ENCODE data around the gene SHLD3. TPM values are rescaled to one million over a fixed set of nuclear protein-coding genes. Genes with fewer than 3 reads are reported as not detected.
"Not testable (repeated sequence)": the region's sequence is repeated elsewhere in the genome, so short reads cannot be mapped to it uniquely, and the experiment has no call there.

Gene SHLD3
- 1 to 10 TPM; 3.2 to 3.9 (median 3.5) TPM for polyA plus RNA-seq (ENCODE audit: insufficient read length in 3 of 3)
- long read RNA-seq, donor 1, partial matches to known transcripts, result 0 of 4 reads
- long read RNA-seq, donor 1, other reads (novel, unspliced or antisense), result 0 of 4 reads
- long read RNA-seq, donor 2, partial matches to known transcripts, result 0 of 1 reads
- long read RNA-seq, donor 2, other reads (novel, unspliced or antisense), result 0 of 1 reads
- long read RNA-seq, donor 3, partial matches to known transcripts, result 0 of 3 reads
- long read RNA-seq, donor 3, other reads (novel, unspliced or antisense), result 0 of 3 reads
- long read RNA-seq, donor 4, result 0 reads
- long read RNA-seq, donor 5, result 0 reads
- long read RNA-seq, donor 6, partial matches to known transcripts, result 0 of 4 reads
- long read RNA-seq, donor 6, other reads (novel, unspliced or antisense), result 0 of 4 reads
- long read RNA-seq, donor 7, partial matches to known transcripts, result 0 of 1 reads
- long read RNA-seq, donor 7, other reads (novel, unspliced or antisense), result 0 of 1 reads
- long read RNA-seq, donor 8, result 0 reads
- long read RNA-seq, donor 9, partial matches to known transcripts, result 0 of 1 reads
- long read RNA-seq, donor 9, other reads (novel, unspliced or antisense), result 0 of 1 reads
- long read RNA-seq, donor 10, result 0 reads
- long read RNA-seq, donor 11, partial matches to known transcripts, result 0 of 2 reads
- long read RNA-seq, donor 11, other reads (novel, unspliced or antisense), result 0 of 2 reads
- long read RNA-seq, donor 12, partial matches to known transcripts, result 0 of 4 reads
- long read RNA-seq, donor 12, other reads (novel, unspliced or antisense), result 0 of 4 reads
- long read RNA-seq, donor 13, result 0 reads
- long read RNA-seq, donor 14, partial matches to known transcripts, result 0 of 2 reads
- long read RNA-seq, donor 14, other reads (novel, unspliced or antisense), result 0 of 2 reads
- long read RNA-seq, donor 15, partial matches to known transcripts, result 0 of 2 reads
- long read RNA-seq, donor 15, other reads (novel, unspliced or antisense), result 0 of 2 reads
- long read RNA-seq, donor 16, partial matches to known transcripts, result 0 of 4 reads
- long read RNA-seq, donor 16, other reads (novel, unspliced or antisense), result 0 of 4 reads

DNA sequence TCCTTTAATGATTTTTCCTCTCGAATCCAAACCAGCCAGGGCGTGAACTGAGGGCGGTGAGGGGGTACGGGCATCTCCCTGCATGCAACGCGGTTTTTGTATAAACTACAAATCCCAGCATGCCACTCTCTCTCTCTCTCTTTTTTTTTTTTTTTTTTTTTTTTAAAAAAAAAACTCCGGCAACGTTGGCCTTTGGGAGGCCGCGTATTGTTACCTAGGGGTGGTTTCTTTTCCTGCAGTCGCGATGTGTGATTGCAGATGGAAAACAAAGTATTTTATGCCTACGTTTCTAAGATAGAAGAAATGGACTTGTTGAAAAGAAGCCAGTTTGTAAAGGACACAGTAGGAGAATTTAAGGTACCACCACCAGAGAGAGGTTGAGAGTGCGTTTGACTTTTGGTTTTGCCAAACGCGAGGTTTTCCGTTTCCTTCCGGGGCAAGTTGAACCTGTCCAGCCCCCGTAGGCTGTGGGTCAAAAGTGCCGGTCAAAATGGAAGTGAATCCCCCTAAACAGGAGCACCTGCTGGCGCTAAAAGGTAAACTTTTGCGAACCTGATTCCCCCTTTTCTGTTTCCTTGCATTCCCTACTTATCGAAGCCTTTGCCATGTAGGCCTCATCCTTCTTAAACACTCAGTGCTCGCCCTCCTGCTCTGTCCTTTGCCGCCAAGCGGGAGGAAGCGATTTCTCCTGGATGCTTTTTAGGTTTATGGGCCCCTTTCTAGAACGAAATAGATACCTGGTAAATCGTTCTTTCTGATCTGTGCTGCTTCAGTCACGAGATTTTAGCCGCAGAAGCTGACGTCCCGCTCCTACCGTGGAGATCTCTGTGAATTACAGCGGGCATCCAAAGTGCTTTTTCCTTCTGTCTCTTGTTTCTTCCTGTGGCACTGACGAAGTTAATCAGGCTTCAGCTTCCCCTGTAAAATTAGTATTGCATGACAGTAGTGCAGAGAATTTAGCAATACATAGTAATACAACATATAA lies at the start of gene SHLD3, which contains the start of gene TRAPPC13:
Gene SHLD3 (plus strand): TSS at position 457 of the 985 bp plus-strand sequence. CDS start 4,561 bp downstream, outside the sequence.
Gene TRAPPC13 (plus strand): TSS at position 457 of the 985 bp plus-strand sequence. CDS start 34 bp downstream, at position 491.
- peak; percentile 91 for DNase-seq

GRCh38 chr5:65577141-65577540 lies 47.7 kb upstream of the SHLD3 start:
- no peak for DNase-seq

- no peak for DNase-seq
Measured at GRCh38 chr5:65588694-65589093, 36.1 kb upstream of the SHLD3 start.

DNA sequence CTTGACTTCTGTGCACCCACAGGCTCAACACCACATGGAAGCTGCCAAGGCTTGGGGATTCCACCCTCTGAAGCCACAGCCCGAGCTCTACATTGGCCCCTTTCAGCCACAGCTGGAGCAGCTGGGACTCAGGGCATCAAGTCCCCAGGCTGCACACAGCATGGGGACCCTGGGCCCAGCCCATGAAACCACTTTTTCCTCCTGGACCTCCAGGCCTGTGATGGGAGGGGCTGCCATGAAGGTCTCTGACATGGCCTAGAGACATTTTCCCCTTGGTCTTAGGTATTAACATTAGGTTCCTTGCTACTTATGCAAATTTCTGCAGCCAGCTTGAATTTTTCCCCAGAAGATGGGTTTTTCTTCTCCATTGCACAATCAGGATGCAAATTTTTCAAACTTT lies 23.1 kb upstream of the SHLD3 start:
- not testable (repeated sequence) for DNase-seq

DNA sequence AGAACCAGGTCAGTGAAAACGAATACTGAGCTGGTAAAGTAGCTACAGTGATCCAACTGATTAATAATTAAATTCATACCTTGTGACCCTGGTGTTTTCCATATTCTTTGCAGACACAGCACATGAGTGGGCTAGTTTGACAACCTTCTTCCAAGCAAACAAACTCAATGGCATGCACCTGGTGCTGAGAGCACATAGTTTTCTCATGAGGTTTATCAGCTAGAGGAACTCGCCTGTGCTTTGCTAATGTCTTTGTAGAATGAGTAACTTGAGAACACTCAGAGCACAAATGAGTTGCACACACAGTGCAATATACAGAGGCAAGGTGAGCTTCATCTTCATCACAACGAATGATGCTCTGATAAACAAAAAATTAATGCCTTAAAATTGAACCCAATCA lies 13.3 kb upstream of the SHLD3 start:
- peak; percentile 46 for DNase-seq

DNA sequence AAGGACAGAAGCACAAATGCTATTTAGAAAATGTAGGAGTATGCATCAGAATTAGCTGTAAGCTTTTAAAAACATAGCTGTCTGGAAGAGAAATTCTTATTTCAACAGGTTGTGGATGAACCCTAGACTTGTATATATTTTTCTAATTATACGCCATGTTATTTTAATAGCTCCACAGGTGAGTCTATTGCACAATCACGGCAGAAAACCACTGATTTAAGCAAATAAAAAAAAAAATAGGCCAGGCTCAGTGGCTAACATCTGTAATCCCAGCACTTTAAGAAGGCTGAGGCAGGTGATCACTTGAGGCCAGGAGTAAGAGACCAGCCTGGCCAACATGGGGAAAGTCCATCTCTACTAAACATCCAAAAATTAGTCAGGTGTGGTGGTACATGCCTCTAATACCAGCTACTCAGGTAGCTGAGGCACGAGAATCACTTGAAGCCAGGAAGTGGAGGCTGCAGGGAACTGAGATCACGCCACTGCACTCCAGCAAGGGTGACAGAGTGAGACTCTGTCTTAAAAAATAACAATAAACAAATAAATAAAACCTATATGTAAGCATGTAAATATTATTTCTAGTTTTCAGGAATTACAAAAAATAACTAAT lies 12.4 kb upstream of the SHLD3 start:
- no peak for DNase-seq

DNA sequence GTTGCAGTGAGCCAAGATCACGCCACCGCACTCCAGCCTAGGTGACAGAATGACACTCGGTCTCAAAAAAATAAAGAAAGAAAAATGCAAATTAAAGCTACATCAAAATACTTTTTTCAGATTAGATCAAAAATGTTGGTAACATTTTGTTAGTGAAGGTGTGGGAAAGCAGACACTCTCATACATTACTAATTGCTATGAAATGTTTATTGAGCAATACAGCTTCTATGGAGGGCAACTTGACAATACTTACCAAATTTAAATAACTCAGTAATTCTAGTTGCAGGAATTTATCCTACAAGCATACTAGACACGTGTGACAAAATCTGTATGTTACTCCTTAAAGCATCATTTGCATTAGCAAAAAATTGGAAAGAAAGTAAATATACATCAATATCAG lies 4.8 kb upstream of the SHLD3 start:
- DNase-seq, result no peak

DNA sequence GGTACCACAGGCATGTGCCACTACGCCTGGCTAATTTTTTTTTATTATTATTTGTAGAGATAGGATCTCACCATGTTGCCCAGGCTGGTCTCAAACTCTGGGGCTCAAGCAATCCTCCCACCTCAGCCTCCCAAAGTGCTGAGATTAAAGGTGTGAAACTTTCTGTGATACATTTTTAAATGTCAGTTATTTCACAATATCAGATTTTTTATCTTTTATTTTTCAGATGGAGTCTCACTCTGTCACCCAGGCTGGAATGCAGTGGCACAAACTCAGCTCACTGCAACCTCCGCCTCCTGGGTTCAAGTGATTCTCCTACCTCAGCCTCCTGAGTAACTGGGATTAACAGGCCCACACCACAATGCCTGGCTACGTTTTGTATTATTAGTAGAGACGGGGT lies 2.9 kb upstream of the SHLD3 start:
- not testable (repeated sequence) for DNase-seq

DNA sequence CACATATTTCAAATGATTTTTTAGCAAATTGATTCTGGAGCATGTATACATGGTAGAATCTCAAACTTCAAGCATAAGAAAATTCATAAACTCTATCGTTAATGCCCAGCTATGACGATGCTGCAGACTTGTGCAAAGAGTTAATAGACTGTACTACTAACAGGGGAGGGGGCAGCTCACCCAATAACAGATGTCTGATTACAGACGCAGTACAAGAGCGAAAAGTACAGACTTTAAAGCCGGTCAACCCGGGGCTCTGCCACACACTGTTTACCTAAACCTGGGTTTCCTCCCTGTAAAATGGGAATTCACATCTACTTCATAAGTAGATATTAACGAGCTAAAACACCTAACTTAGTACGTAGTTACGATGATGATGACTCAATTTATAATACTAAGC lies 1.3 kb upstream of the SHLD3 start:
- no peak for DNase-seq

GRCh38 chr5:65624025-65624570 lies 729 bp upstream of the SHLD3 start, which contains the start of gene TRIM23:
TRIM23 (minus strand) TSS chr5:65624333; CDS start chr5:65624274, 59 bp downstream.
- peak; percentile 95 for DNase-seq

DNA sequence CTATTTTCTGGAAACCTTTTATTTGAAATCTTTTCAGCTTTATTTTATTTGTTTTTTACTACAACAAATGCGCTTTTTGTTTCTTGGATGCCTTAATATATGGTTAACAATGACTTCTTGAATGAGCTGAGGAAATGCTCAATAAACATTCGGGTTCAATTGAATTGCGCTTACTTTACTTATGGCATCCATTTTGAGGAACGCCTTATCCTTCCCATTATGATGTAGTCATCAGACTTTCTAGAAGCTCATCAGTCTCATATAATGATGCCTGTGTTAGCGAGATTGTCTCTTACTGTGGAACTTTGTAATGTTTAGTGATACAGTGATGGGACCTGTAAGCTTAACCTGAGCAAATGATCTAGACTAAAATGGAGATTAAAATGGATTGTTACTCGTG lies 916 bp downstream of the SHLD3 start:
- no peak for DNase-seq

DNA sequence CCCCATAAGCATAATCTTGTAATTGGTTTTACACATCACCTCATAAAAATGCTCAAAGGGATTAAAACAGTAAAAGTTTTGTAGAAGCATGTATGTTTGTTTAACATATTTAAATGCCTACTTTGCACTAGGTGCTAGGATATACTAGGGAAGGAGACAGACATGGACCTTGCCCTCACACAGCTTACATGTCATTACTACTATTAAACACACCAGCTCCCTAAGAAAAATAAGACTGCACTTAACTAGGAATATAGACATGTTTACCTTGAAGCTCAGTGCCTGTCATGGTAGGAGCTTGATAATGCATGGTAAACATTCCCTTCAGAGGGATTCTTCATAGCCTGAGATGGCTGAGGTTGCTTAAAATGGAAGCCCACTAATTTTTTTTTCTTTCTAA lies 6.2 kb downstream of the SHLD3 start:
- no peak for DNase-seq

- DNase-seq, result no peak
Measured at GRCh38 chr5:65640240-65640639, 15.4 kb downstream of the SHLD3 start.

- DNase-seq, result no peak
Measured at GRCh38 chr5:65646938-65647337, 22.1 kb downstream of the SHLD3 start.

DNA sequence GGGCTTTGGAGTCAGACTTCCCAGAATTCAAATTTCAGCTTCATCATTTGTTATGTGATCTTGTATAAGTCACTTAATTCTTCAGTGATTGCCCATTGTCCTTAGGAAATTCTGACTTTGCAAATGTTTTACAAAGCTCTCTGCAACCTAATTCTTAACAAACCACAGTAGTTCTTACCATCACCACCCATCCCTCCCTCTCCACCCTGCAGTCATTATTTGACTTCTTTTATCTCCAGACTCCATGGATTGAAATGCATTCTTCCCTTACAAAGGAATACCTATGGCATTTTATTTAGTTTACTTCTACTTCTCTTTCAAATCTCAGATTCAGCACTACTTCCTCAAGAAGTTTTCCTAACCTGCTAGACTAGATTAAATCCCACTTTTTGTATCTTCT lies 23.1 kb downstream of the SHLD3 start:
- no peak for DNase-seq

DNA sequence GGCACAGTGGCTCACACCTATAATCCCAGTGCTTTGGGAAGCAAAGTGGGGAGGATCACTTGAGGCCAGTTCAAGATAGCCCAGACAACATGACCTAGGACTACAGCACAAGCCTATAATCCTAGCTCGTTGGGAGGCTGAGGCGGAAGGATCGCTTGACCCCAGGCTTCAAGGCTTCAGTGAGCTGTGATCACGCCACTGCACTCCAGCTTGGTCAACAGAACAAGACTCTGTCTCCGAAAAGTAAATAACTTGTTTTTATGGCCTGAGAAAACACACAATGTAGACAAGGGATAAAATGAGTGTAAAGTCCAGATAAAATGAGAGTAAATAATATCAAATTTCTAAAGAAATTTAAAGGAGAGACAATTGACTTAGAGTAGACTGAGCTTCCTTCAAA lies 26.3 kb downstream of the SHLD3 start:
- no peak for DNase-seq

DNA sequence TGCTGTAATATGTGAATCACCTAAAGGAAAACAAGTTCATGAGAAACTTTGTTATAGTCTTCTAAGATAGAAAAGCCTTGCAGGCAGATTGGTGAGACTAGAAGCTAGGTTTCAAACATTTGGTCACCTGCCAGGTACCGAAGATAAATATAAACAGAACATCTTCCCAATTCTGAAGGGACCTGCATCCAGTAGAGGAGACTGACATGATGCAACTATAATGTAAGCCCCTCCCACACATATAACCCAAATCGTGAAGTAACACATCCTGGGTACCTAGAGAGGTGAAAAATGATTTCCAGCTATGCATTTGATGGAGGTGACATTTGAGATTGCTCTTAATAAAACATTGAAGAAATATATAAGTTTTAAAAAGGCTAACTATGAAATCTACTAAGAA lies 29.9 kb downstream of the SHLD3 start:
- no peak for DNase-seq

DNA sequence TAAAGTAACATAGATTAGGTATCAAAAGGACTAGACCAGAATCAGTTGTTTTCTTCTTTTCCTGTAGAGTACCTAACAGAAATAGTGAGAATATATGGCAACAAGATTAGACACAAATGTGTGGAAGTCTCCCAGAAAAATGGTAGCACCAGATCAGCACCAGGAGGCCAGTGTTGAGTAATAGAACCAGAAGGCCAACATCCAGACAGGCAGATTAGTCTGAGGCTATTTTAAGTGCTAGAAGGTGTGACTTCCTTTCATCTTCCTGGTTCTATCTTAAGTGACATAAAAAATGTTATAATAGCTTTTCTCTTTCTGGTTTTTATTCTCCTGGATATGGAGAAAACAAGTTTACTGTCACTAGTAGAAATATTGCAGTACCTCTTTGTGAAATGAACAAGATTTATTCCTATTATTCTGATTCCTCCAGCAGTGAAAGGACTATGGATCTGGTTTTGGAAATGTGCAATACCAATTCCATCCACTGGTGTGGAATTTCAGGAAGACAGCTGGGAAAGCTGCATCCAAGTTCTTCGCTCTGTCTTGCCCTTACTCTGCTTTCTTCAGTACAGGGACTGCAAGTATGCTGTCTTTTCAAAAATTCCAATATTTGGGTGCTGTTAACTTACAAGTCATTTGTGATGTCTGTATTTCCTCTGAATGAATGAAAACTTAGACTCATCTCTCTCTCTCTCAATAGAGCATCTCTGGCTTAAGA lies 39.1 kb downstream of the SHLD3 start:
- DNase-seq, result no peak

GRCh38 chr5:65668696-65669095 lies 43.9 kb downstream of the SHLD3 start:
- no peak for DNase-seq

GRCh38 chr5:65672796-65673195 lies 48.0 kb downstream of the SHLD3 start:
- DNase-seq, result no peak
